Measurements from ENCODE around the gene OR1J1.
A peak's percentile ranks its signal among the peaks of the same experiment; 100 is the strongest.

Gene OR1J1, protein sequence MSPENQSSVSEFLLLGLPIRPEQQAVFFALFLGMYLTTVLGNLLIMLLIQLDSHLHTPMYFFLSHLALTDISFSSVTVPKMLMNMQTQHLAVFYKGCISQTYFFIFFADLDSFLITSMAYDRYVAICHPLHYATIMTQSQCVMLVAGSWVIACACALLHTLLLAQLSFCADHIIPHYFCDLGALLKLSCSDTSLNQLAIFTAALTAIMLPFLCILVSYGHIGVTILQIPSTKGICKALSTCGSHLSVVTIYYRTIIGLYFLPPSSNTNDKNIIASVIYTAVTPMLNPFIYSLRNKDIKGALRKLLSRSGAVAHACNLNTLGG

DNA sequence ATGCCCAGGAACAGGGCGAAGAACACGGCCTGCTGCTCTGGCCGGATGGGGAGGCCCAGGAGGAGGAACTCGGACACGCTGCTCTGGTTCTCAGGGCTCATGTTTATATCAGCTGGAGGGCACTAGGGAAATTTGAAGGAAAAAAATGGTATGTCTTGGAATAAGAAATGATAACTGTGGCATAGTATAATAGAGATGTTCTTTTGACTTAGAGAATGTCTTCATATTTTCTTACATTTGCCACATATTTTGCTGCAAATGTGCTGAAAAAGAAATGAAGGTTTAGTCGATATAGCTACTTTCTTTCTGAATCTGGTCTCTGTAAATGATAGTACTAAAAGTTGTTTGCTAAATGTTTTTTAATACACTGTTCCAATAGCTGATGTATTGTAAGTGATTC is at the start of gene OR1J1:
Gene OR1J1, minus strand, starts transcription at position 101 of the 400 bp plus-strand sequence. Its CDS starts 0 bp downstream, at position 101.
- DNase-seq (ENCODE audit: low spot score) = no peak

DNA sequence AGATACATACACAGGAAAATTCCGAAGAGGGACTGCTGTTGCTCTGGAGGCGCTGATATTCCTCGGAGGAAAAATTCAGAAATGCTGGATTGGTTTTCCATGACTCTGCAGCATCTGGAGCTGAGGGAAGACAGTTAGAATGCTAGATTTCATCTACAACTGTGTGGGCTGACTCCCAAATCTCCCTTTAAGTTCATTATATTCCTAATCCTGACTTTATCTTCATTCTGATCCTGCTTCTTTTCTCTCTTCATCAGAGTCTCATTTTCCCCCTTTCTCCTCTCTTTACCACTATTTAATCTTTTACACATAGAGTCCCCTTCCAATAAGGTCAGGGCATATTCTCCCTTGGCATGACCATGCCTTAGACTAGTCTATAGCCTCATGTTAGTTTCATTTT is 49.5 kb upstream of the OR1J1 start, which contains the start of gene OR1N1:
Gene OR1N1, minus strand, starts transcription at position 101 of the 400 bp plus-strand sequence. Its CDS starts 0 bp downstream, at position 101.
- no peak for DNase-seq (ENCODE audit: low spot score)

DNA sequence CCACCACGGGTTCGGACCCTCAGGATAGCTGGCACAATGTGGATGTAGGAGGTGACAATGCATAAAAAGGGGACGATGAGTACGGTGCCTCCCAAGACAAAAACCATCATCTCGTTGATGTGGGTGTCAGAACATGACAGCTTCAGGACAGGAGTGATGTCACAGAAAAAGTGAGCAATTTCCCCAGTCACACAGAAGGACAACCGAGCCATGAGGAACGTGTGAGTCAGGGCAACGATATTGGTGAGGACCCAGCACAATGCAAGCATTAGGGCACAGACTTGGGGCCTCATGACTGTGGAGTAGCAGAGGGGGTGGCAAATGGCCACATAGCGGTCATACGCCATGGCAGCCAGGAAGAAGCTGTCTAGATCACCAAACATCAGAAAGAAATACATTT is 48.9 kb upstream of the OR1J1 start:
- DNase-seq (ENCODE audit: low spot score) = no peak

DNA sequence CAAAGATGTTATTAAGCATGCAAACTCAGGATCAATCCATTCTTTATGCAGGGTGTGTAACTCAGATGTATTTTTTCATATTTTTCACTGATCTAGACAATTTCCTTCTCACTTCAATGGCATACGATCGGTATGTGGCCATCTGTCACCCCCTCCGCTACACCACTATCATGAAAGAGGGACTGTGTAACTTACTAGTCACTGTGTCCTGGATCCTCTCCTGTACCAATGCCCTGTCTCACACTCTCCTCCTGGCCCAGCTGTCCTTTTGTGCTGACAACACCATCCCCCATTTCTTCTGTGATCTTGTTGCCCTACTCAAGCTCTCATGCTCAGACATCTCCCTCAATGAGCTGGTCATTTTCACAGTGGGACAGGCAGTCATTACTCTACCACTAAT is 41.6 kb upstream of the OR1J1 start:
- no peak for DNase-seq (ENCODE audit: low spot score)

DNA sequence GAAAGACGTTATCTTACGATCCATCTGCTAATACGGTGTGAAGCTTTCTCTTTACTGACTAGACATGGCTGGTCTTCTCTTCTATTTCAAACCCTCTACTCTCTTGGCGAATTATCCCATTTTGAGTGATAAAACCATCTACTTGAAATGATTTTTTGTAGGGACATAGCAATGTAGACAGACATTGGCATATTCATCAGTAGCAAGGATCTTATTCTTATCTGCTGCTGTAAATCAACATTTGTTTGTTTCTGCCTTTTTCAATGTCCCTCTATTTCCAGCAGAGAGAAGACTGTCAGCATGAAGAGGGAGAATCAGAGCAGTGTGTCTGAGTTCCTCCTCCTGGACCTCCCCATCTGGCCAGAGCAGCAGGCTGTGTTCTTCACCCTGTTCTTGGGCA is 41.1 kb upstream of the OR1J1 start, which contains the start of gene OR1J4:
Gene OR1J4, plus strand, starts transcription at position 301 of the 400 bp plus-strand sequence. Its CDS starts 0 bp downstream, at position 301.
- DNase-seq (ENCODE audit: low spot score) = no peak

DNA sequence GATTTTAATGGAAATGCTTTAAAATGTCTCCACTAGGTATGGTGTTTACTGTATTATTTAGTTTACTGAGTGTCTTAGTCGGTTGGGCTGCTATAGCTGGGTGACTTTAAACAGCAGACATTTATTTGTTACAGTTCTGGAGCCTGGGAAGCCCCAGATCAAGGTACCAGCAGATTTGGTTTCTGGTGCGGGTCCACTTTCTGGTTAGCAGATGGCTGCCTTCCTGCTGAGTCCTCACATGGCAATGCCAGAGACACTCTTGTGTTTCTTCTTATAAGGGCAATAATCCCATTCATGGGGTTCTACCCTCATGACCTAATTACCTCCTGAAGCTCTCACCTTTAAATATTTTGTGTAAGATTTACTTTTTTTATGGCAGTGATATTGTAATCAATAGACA is 40.5 kb upstream of the OR1J1 start:
- DNase-seq (ENCODE audit: low spot score) = no peak

DNA sequence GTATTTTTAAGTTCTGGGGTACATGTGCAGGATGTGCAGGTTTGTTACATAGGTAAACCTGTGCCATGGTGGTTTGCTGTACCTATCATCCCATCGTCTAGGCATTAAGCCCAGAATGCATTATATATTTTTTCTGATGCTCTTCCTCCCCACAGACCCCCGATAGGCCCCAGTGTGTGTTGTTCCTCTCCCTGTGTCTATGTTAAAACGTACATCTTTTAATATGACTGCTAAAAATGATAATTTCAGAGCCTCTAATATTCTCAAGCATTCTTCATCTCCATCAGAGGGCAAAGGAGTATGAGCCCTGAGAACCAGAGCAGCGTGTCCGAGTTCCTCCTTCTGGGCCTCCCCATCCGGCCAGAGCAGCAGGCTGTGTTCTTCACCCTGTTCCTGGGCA is 32.8 kb upstream of the OR1J1 start, which contains the start of gene OR1J2:
Gene OR1J2, plus strand, starts transcription at position 301 of the 400 bp plus-strand sequence. Its CDS starts 0 bp downstream, at position 301.
- DNase-seq (ENCODE audit: low spot score) = no peak

DNA sequence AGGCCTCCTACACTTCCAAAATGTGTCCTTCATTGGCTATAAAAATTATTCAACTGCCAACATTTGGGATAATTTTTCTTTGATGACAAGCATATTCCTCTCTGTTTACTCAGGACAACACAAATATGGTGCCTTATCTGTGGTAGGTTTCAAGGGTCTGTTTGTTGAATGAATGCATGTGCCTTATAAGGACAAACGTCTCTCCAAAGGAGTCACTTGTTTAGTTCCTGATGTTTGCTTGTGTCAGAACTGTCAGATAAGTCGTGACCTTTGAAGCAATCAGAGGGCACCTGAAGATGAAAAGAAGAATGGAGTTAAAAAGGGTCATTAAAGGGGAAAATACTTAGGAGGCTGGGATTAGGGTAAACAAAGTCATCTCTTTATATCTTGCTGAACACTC is 29.2 kb upstream of the OR1J1 start:
- DNase-seq (ENCODE audit: low spot score) = no peak

DNA sequence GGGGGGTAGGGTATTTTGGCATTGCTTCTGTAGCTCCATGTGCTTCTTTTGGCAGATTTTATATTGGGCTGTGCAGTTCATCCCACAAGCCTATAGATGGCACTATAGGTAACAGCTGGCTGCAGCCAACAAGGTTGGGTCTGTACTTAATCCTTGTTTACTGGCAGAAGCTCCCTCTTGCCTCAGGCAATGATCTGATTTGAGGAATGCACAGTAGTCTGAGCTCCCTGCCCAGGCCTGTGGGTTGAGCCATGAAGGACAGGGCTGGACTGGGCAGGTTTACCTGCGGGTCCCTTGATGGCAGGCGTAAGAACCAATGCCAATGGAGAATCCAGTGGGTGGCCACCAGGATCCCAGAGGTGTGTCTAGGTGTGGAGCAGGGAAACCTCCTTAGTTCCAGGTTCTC is 21.2 kb upstream of the OR1J1 start:
- peak; percentile 13 for DNase-seq (ENCODE audit: low spot score)

DNA sequence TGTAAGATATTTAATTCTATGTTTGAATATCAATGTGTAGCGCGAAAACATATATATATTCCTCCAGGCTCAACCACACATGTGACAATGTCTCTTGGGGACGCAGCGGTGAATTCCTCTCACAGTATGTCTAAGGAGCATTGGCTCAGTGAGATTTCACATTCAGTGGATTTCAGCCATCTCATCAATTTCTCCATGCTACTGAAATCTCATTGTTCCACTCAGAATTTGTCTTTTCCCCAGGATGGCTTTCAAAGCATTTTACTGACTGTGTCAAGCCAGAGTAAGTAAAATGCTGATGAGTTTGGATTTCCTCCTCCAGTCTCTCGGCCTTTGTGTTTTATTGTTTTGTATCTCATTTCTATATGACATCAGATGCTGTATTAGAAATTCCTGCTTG is 1.3 kb upstream of the OR1J1 start:
- no peak for DNase-seq (ENCODE audit: low spot score)

DNA sequence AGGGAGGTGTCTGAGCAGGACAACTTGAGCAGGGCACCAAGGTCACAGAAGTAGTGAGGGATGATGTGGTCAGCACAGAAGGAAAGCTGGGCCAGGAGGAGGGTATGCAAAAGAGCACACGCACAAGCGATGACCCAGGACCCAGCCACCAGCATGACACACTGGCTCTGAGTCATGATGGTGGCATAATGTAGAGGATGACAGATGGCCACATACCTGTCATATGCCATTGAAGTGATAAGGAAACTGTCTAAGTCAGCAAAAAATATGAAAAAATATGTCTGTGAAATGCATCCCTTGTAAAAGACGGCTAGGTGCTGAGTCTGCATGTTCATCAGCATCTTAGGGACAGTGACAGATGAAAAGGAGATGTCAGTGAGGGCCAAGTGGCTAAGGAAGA is 380 bp downstream of the OR1J1 start:
- DNase-seq (ENCODE audit: low spot score) = no peak

DNA sequence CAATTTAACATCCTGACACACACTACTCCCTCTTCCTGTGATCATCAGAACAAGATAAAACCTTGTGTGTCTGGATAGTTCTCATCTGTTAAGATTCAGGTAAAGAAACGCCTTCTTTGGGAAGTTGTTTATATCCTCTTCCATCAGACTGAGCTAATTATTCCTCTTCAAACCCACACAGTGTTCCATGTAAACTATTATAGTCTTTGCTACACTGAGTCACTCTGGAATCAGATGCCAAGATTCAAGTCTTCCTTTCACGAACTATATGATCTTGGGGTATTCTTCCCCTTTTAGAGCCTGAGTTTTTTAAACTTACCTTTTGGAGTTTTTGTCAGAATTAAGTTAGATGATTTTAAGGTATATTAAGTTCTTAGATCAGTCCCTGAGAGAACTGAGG is 2.0 kb downstream of the OR1J1 start:
- no peak for DNase-seq (ENCODE audit: low spot score)

DNA sequence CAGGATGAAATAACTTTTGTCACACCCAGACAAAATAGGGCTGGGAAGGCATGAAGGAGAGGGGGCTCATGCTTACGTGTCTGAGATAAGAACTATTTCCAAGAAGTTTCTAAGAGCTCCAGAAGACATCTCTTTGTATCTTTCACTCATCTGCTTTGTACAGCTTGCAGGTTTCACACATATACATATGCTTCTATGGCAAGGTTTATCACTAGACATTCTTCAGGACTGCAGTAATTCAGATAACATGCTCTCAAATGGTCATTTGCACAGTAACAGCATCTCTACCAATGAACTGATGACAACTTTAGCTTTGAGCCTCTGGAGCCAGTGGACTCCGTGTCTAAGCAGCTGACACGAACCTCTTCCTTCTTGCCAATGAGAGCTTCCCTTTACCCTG is 3.2 kb downstream of the OR1J1 start:
- DNase-seq (ENCODE audit: low spot score) = no peak

DNA sequence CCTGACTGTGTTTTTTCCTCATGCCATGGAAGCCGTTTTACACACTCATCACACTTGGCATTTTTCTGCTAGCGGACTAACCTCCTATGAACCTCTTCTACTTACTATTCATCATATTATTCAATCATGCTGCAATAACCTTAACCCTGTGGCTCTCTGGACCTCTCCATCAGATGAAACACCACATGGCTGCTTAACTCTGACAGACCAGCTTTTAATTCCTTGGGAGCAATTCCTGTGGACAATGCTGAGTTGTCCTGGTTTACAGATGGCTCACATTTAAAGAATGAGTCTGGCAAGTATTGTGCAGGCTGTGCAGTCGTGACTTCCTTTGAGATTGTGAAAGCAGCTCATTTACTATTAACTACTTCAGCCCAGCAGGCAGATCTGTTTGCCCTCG is 9.0 kb downstream of the OR1J1 start:
- DNase-seq (ENCODE audit: low spot score) = no peak

DNA sequence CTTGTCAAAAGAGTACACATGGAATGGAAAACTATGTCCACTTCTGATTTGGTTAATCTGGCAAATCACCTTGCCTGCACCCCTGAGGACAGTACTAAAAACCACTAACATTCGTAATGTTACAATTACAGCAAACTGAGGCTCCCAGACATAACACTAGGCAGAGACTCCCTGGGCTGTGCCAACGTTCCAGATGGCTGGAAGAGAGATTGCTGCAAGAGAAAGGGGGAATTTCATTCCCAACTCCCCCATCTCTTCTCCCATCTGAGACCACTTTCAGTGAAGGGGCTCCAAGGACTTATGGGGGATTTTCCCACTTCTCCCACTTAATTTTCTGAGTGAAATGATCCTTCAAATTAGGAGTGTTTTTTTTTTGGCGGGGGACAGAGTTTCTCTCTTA is 11.3 kb downstream of the OR1J1 start:
- no peak for DNase-seq (ENCODE audit: low spot score)

DNA sequence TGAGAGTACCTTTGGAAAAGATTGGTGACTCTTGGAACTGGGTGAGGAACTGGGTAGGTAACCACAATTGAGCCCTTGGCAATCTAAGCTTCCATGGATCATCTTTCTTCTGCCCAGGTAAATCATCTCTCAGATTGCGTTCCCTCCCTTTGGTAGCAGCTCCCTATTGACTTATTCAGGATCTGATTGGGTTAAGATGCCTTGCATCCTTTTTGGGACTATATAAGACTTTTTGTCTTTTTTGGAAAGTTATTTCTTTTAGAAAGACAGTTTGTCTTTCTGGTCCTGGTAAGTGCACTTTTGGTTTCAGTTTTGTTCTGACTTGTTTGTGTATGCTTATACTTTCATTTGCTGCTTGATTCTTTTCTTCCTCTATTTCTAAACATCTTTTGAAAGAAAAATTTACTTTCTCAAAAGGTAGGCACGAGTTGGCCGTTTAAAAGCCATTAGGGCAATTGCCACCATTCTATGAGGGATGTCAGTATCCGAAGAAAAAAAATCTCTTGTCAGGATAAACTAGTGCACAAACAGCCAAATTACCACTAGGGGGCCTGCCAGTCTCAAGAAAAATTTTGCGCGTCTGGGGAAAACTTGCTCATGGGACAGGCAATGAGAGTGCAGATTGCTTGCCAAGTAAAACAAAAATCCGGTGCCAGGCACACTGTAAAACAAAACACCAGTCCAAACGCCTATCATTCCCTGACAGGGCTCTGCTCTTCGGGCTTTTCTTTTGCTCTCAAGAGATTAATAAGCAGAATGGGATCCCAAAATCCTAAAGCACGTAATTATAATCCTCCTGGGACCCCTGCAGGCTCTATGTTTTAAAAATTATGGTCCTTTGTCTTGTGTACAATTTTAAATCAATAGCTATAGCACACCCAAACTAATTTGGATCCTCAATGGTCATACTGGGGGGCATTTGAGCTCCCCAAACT is 12.8 kb downstream of the OR1J1 start:
- peak; percentile 91 for DNase-seq (ENCODE audit: low spot score)

DNA sequence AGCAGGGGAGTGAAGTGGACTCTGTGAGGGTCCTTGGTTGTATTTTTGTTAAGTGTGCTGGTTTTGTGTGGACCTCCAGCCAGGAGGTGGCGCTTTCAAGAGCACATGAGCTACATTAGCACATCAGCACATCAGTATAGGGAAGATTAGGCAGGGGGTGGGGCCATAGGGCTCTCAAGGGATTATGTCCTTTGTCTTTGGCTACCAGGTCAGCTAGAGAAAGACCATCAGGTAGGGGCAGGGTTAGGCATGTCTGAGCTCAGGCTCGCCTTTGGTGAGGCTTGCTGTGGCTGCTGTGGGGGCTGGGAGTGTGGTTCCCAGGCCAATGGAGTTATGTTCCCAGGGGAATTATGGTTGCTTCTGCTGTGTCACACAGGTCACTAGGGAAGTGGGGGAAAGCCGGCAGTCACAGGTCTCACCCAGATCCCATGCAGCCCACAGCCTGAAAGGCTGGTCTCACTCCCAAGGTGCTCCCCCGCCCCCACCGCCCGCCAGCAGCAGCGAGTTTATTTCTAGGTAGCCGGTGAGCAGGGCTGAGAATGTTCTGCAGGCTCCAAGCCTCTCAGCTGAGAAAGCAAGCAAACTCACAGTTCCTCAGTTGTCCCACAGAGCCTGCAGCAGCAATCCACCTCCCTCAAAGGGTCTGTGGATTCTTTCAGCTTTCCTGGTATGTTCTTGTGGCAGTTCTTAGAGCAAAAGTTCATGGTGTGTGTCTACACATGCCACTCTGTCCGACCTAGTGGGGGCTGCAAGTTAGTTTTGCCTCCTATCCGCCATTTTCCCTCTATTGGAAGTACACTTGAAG is 13.7 kb downstream of the OR1J1 start:
- DNase-seq (ENCODE audit: low spot score) = no peak

DNA sequence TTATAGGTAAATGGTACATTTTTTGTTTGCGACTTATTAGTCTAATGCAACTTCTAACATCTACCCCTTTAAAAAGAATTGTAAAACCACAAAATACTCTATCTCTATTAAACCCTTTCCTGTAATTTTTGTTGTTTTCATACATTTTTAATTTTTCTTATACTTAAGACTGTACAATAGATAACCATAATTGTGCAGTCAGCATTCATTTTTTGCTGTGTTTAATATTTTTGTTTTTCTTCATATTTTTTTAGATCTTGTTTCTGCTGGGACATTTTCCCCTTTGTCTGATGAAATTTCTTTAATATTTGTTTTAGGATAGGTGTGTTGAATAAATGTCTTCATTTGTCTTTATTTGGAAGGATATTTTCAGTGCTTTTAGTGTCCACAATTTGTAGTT is 19.9 kb downstream of the OR1J1 start:
- DNase-seq (ENCODE audit: low spot score) = no peak

DNA sequence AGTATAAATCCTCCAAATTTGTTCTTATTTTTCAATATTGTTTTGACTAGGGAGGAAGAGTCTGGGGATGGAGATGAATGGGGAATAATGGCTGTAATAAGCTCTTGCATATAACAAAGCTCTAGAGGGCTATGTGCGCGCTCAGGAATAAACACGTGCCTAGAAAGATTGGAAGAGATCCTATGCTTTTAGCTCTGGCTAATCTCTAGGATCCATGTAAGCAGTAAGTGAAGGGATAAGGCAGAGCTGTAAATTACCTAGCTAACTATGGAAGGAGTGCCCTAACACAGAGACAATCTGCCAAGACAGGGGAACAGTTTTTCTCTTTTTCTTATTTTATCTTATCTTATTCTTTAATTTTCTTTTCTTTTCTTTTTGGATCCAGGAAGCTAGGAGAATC is 21.6 kb downstream of the OR1J1 start:
- DNase-seq (ENCODE audit: low spot score) = no peak

DNA sequence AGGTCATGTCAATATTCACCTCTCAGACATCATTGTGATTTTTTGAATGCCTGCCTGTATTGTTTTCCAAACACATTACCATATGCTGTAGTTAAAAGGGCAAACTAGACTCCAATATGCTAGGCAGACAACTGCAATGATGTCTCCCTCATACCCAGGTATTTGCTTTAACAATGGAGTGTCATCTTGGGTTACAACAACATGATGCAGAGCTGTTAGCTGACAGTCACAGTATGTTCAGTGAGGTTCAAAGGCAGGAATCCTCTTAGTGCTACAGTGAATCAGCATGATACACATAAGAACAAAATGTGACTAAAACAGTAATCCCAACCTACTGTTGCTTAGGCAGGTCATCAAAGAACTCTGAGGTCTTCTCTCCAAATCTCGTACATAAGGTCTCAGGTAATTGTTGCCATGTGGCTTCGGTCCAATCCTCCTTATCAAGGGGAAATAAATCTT is 24.0 kb downstream of the OR1J1 start:
- no peak for DNase-seq (ENCODE audit: low spot score)

DNA sequence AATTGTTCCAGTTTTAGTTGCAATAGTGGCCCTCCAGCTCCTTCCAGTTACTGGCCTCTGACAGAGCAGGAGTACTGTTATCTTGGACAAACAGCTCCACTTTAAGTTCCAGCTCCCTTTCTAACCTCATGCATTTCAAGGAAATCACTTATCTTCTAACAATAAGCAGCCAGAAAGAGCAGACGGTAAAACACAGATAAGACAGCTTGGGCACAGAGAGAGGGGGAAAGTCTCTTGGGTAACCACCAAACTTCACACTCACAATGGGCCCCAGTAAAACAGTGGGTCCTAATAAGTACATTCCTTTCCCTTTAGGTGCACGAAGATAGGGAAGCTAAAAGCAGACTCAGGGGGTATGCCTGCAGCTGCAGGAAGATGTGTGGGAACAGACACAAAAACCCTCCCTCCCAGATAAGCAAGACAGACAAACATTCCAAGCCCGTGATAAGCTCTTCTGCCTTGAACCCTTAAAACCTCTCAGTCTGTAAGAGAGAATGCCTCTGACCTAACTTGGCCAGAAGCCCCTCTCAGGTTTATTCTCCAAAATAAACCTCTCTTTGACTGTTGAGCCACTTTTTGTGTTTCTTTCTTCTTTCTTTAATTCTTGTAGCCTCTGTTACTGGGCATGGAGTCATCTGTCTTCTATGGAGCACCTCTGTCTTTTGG is 30.8 kb downstream of the OR1J1 start:
- DNase-seq (ENCODE audit: low spot score) = no peak

All from pons (tissue), 1 donor.